NCI-H2029 (cell line): Measurements from ENCODE around the gene CELSR3.

ENCODE experiments used
- DNase-seq: peaks from one replicate; lab custom pipeline; 2025; lab: John Stamatoyannopoulos, UW

Gene CELSR3

GRCh38 chr3:48662753-48663488 lies at the start of gene CELSR3:
TSS of gene CELSR3 (minus strand) at chr3:48662886. CDS start at chr3:48662634, 252 bp downstream.
- peak; percentile 79 for DNase-seq

GRCh38 chr3:48711727-48712126 lies 49.0 kb upstream of the CELSR3 start:
- no peak for DNase-seq

- no peak for DNase-seq
Measured at GRCh38 chr3:48709051-48709461, 46.4 kb upstream of the CELSR3 start.

- DNase-seq = no peak
Measured at GRCh38 chr3:48708481-48708889, 45.8 kb upstream of the CELSR3 start.

- DNase-seq = no peak
Measured at GRCh38 chr3:48707157-48707556, 44.5 kb upstream of the CELSR3 start.

- DNase-seq = no peak
Measured at GRCh38 chr3:48702320-48702920, 39.7 kb upstream of the CELSR3 start.

GRCh38 chr3:48700731-48701405 lies 38.2 kb upstream of the CELSR3 start:
- no peak for DNase-seq

- DNase-seq = no peak
Measured at GRCh38 chr3:48698891-48699290, 36.2 kb upstream of the CELSR3 start.

- no peak for DNase-seq
Measured at GRCh38 chr3:48697952-48698351, 35.3 kb upstream of the CELSR3 start.

GRCh38 chr3:48696601-48697000 lies 33.9 kb upstream of the CELSR3 start:
- no peak for DNase-seq

- DNase-seq = no peak
Measured at GRCh38 chr3:48696156-48696555, 33.5 kb upstream of the CELSR3 start.

- no peak for DNase-seq
Measured at GRCh38 chr3:48695393-48695753, 32.7 kb upstream of the CELSR3 start.

- no peak for DNase-seq
Measured at GRCh38 chr3:48694610-48695392, 32.1 kb upstream of the CELSR3 start.

- no peak for DNase-seq
Measured at GRCh38 chr3:48693826-48694225, 31.1 kb upstream of the CELSR3 start.

- no peak for DNase-seq
Measured at GRCh38 chr3:48692551-48692950, 29.9 kb upstream of the CELSR3 start.

- no peak for DNase-seq
Measured at GRCh38 chr3:48690846-48691458, 28.3 kb upstream of the CELSR3 start.

- no peak for DNase-seq
Measured at GRCh38 chr3:48689384-48689783, 26.7 kb upstream of the CELSR3 start.

GRCh38 chr3:48688737-48689075 lies 26.0 kb upstream of the CELSR3 start:
- no peak for DNase-seq

- DNase-seq = no peak
Measured at GRCh38 chr3:48688032-48688736, 25.5 kb upstream of the CELSR3 start.

GRCh38 chr3:48687220-48687678 lies 24.6 kb upstream of the CELSR3 start:
- DNase-seq = no peak

GRCh38 chr3:48686538-48687219 lies 24.0 kb upstream of the CELSR3 start:
- DNase-seq = no peak
